NCI-H69 (cell line): ENCODE data around the gene PODN.

Experiments used
- DNase-seq: peaks from one replicate; lab custom pipeline; 2025; lab: John Stamatoyannopoulos, UW

Gene PODN

DNA sequence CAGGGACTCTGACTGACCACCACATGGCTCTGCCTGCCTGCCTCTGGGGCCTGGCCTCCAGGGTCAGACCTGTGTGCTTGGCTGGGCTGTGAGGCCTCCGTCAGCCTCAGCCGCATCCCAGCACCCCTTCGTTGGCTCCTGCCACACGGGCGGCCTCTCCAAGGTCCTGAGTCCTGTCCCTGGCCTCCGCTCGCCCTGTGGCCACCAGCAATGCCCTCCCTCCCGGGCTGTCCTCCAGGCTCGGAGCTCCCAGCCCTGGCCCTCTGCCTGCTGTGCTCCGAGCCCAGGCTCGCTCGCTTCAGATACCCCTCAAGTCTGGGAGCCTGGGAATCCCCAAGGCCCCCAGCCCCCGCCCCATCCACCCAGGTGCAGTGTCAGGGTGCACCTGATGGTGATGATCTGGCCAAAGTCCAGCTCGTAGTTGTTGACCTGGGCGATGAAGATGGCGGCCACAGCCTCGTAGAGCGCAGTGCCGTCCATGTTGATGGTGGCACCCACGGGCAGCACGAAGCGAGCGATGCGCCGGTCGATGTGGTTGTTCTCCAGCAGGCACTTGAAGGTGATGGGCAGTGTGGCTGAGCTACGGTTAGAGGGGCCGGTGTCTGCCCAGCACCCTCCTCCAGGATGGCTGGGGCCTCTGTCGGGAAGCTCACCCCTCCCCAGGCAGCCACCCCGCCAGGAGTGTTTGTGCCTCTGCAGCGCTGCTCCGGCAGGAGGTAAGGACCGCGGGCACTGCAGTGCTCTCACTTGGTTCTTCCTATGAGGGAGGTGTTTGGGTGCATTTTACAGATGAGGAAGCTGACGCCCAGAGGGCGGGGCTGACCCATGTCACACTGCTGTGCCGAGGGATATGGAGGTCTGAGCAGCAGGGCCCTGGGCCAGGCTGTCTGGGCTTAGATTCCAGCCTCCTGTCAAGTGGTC lies 28.5 kb downstream of the PODN start:
- peak; percentile 33 for DNase-seq

DNA sequence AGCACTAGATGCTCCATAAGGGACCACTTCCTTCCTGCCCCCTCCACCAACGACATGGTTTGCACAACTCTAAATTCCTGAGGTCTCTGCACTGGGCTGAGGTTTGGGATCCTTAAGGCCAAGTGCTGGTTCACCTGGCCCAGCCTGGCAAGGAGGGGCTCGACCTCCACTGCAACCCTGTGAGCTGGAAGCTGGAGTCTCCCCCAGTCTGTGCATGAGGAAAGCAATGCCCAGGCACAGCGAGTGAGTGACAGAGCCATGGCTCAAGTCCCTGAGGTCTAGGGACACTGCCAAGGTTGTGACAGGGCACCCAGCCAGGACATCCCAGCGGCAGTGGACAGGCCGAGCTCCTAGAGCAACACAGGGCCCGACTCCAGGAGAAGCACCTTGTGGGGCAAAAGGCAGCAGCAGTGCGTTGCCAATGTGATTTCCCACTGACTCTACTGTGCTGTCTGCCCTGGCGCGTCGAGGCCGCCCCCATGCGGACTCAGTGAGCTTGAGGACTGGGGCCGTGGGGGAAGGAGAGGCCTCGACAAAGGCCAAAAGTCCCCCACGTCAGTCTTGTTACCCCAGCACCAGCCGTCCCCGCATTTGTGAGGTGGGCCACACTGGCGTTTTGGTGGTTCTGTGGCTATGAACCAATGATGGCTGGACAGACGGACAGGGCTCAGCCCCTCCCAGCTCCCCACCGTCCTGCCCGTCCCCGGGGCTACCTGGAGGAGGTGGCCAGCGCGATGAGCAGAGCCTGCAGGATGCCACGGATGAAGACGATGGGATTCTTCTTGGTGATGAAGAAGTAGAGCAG lies 30.0 kb downstream of the PODN start:
- no peak for DNase-seq

DNA sequence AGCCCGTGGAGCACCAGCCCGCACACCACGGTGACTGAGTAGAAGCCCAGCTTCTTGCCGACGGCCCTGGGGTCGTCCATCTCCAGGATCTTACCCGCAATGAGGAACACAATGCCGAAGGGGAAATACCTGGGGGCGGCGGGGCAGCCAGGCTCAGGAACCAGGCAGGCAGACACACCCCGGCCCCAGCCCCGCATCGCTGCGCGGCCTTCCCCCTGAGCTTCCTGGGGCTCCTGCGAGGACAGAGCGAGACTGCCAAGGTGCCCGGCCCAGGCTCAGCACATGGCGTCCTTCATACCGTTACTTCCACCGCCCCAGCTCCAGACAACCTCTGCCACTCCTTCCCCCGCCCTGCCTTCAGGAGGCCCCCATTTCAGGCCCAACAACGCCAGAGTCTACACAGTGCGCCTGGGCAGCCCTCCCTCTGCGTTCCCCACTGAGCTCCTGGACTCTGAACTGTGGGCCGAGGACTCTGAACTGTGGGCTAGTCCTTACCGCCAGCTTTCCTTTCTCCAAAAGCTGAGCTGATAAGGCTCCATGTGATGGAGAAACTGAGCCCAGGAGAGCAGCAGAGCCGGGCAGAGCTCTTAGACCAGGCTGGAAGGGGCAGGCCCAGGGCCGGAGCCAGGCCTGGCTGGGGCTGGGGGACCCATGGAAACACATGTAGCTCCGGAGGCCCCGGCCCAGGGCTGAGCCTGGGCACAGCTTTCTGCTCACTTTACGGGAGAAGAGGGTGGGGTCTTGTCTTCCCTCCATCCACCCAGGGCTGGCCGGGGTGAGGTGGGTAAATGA lies 30.8 kb downstream of the PODN start:
- DNase-seq = no peak

DNA sequence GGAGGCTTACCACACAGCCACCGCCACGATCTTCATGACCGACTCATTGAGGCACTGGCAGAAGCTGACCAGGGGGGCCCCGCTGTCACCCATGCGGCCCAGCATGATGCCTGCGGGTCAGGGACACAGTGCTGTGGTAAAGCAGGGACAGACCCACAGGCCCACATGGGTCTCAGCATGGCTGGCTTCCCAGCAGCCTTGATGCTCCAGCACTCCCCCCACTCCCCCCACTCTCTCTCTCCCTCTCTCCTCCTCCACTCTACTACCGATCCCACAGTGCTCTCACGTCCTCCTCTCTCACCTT lies 31.4 kb downstream of the PODN start:
- DNase-seq = no peak

DNA sequence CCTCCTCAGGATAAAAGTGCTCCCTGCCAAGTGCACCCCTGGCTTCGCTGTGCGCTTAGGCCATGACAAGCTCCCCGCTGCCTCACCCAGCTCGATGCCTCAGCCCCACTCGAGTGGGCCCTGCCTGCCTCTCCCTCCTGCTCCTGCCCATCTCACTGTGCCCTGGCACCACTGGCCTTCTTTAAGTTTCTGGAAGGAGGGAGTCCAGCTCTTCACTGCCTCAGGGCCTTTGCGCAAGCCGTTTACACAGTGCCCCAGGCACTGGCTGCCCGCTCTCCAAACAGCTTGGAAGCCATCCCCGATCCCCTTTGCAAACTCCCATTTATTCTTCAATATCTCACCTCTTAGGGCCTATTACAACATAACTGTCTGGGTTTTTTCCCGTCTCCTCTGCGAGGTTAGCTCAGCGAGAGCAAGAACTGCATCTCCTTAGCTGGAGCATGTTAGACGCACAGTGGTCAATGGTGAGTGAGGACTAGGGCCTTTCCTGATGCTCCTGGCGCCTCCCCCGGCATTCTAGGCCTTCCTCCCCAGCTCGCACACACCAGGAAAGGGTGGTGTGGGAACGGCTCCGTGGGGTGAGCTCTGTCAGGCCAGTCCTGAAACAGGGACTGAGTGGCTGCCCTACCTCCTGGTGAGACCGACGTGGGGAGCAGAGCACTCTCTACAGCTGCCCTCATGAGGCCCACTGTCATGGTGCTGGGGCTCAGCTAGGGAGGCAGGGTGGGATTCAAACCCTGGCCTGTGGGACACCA lies 31.9 kb downstream of the PODN start:
- DNase-seq = no peak

DNA sequence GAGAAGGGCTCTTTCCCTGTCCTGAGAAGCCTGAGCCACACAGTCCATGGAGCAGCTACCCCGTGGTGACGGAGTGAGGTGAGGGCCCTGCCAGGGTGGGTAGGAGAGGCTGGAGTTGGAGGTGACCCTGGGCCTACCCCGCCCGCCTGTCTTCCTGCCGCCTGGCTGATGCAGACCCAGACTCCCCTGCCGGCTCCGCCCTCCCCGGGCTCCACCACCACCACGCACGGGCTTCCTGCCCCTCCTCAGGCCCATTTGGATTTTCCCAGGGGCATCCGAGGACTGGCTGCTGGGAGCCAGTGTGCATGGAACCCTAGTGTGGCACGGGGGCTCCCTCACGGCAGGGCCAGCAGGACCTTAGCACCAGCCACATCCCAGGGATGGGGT lies 32.5 kb downstream of the PODN start:
- DNase-seq = peak; percentile 25

DNA sequence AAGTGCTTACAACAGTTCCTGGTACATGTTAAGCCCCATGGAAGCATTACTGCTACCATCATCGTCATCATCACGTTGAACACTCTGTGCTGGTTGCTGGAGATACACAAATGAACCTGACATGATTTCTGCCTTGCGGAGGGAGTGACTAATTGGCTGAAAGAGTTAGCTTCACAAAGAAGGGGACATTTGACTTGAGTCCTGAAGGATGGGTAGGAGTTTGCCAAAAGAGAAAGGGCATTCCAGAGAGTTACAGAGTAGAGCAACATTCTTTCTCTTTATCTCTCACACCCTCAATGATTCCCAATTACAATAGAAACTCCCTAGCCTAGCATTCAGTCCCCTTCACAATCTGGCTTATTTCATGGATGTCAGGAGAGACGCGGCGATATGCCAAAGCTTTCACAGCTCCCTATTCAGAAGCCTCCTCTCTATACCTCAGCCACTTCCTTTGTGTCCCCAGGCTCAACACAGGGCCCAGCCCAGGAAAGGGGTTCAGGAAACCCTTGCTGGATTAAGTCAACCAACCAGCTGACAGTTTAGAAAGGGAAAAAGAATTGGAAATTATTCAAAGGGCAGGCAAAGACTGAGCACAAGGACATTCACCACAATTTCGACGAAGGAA lies 42.4 kb downstream of the PODN start:
- no peak for DNase-seq

DNA sequence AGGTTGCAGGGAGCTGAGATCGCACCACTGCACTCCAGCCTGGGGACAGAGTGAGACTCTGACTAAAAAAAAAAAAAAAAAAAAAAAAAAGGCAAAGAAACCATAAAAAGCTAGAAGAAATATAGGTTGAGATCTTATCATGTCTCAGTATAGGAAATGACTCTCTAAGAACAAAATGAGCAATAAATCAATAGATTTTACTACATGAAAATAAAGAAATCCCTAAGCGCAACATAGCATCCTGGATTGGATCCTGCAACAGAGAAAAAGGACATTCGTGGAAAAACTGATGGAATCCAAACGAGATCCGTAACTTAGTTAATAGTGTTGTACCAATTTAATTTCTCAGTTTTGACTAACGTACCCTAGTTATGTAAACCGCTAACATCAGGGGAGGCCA lies 45.1 kb downstream of the PODN start:
- no peak for DNase-seq

DNA sequence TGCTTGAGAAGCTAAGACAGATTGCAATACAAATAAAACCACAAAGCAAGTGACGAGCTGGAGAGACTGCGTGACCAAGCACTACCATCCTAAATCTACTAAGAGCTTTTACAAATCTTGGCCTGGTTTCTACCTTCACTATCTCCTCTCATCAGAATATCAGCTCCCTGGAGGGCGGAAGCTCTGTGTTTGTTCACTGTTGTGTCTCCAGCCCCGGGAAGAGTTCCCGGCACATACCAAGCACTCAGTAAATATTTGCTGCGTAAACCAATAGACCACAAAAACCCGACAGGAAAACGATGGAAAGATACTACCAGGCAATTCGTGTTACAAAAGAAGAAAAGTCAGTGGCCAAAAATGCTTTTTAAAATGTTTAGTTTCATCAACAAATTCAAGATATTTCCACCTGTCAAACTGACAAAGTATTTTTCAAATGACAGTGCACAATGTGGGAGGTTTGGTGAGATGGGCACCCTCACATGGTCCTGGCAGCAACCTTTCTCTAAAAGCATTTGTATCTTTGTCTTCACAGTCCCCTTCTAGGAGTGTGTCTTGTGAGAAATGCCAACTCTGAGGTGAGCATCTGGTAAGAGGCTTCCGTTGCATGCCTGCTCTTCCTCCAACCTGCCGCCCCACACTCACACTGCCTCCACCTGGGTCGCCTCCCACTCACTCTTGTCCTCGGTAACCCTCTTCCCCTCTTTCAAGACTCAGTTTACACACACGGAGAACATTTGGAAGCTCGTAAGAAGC lies 45.7 kb downstream of the PODN start:
- peak; percentile 43 for DNase-seq

DNA sequence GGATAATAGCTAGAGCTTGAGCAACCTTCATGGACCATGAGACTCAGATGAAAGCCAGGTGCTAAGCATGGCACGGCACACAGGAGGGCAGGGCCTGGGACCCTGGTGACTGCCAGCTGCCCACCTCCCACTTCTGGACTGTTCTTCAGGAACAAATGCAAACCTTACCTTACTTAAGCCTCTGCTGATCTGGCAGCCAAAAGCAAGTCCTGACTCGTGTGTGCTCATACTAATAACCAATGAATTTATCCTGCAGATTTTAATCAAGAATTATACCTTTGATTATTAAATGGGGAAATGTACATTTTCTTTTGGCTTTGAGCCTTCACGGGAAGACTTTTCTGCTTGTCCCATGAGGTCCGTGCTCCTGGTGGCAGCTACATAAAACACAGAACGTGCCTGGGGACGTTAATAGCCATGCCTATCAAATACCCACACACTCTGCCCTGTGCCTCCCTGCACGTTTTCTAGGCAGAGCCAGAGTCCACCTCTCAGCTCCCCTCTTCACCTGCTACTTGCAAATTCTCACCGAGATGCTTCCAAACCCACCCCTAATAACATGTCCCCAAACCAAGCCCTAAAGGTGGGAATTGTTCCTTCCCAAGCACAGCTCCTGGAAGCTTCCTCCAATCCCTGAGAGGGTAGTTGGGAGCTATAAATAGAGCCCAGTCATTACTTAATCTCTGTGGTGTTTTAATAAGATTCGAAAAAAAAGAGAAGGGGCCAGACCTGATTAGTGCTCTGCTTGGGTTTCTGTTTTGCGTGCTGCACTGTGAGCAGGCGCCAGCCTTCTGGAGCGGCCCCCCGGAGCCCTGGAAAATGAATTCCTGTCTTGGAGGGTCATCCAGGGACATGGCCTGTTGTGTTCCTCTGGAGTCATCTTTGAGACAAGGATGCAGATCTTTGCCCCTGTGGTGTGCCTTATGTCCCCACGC lies 46.9 kb downstream of the PODN start:
- no peak for DNase-seq

DNA sequence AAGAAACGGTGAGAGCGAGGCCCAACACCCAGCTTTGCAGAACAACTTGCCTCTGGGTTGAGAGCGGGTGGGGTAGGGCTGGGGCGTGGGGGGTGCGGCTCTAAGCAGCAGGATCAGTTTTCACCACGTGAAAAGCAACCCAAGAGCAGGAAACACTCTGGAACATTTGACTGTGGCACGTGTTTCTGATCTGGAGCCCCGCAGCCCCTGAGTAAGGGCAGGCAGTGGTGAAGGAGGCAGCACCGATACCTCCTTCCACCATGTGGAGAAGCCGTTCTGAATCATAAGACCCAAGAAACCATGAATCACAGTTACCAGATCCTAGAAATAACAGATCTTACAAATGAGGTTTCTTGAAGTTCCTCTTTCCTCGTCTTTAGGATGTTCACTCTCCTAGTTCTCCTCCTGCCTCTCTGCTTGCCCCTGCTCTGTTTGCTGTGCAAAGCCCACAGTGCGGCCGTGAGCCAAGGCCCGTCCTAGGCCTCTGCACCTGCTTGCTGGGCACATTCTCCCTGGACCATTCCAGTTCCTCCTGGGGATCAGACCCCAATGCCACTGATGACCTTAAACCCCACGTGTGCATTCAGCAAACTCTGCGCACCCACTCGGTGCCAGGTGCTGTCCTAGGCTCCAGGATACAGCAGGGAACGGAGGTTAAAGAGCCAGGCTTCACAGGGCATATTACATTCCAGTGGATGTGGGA lies 48.5 kb downstream of the PODN start:
- no peak for DNase-seq

DNA sequence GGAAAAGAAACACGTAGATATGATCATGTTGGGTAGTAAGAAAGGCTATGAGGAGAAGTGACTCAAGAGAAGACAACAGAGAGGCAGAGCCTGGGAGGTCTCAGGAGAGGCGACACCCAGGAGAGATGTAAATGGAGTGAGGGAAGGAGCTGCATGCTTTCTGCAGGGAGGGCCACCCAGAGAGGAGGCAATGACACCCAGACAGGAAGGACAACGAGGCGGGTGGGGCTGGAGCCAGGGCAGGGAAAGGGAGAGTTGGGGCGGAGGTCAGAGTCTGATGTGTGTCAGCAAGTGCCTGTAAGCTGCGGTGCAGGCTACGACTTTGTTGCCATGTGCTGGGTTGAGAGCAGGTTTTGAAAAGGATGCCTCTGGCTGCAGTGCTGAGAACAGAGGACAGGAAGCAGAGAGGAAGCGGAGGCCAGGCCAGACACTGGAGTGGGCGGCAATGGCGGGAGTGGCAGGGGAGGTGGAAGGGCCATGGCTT lies 49.1 kb downstream of the PODN start:
- no peak for DNase-seq

DNA sequence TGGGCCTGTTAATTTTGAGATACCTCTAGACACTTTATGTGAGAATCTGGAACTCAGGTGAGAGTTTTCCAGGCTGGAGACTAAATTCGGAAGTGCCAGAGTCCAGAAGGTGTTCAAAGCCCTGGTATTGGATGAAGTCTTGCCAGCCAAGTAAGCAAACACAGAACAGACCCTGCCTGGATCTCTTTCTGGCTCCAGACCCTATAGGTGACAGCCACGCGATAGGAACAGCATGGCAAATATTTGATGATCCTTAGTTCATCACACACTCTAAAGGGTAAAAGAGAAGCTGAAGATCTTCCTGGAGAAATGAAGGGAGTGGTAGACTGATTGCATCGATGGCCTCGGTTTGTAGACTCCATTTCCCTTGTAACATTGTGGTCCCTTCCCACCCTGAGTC lies 49.7 kb downstream of the PODN start:
- DNase-seq = no peak

DNA sequence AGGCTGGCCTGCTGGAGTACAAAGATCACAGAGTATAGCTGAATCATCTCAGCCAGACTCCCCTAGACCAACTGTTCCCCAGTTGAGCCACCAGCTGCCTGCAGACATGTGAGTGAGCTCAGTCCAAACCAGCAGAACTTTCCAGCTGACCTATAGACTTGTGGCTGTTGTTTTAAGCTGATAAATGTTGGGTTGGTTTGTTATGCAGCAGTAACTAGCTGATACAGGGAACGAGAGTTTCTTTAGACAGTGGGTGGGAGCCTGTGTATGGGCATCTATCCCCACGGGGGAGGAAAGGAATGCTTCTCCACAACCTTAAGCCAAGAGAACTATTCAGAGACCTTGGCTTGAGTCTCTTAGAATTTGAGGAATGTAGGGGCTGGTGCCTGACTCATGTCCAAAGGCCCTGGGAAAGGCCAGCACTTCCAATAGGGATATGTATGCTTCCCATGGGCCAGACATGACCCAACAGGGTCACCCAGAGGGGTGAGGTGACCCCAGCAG lies 50.3 kb downstream of the PODN start:
- no peak for DNase-seq

DNA sequence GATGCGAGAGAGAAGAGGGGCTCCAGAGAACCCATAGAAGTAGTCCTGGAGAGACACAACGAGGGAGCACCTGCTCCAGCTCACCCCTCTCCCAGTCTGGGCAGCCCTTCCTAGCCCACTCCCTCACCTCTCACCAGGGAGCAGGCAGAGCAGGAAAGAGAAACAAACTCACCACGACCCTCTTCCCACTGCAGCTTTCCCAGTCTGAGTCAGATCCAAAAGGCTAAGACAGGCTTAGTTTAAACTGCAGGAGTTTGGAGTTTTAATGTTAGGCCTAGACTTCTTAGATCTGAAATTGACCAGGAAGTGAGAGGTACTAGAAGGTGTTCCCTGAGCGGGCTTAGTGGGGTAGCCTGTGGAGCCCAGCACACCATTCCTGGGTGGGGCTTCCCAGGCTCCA lies 50.8 kb downstream of the PODN start:
- DNase-seq = no peak

DNA sequence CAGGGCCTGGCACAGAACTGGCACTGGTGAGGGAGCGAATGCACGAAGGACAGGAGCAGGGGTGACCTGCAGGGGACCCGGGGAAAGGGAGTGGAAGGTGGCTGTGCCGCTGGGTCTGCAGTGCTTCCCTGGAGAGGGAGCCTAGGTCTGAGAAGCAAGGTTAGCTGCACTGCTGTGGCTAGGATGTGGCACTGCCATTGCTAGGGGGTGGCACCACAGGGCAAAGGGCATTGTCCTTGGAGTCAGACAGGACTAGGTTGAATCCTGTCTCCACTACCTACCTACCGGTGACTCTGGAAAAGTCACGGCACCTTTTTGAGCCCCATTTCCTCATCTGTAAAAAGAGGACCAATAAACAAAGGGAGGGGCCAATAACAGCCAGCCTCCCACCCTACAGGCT lies 52.1 kb downstream of the PODN start:
- no peak for DNase-seq

DNA sequence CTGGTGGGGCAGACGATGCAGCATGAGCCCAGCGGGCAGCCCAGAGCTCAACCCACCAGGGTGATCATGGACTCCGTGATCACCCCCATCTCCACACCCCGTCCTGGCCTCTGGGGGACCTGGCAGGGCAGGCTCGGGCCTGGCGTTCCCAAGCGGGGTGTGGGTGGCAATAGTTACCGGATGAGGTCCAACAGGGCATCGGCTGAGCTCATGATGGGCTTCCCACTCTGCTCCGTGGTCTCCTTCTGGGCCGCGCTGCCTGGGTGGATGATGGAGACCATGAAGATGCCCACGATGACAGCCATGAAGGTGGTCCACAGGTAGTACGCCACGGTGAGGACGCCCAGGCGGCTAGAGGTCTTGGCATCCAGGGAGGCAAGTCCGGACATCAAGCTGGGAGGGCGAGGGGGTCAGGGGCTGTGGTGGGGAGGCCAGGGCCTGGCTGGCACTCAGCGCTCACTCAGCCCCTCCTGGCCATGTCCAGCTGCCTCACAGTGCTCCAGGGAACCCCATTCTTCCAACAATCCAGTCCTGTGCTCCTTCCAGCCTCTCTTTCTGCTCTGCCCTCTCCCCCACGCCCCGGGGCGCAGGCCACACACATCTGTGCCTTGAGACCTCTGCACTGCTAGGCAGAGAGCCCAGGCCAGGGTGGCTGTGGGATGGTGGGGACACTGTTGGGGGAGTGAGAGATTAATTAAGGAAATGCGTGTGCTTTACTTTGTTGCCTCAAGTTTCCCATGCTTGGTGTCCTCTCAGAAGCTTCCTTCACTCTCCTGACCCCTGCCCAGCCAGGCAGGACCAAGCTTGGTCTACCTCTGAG lies 52.8 kb downstream of the PODN start:
- no peak for DNase-seq
